OCI-LY7 (cell line): Measurements from ENCODE around the gene GPD1. TPM values are rescaled to one million over a fixed set of nuclear protein-coding genes. Genes with fewer than 3 reads are reported as not detected.
A peak's percentile ranks its signal among the peaks of the same experiment; 100 is the strongest.

ENCODE experiments used
- BruUV-seq: library from RNA; stranded (reverse); fragments of 400-500 nt; replicated peaks from 2 replicates; lab custom pipeline; 2021; lab: Mats Ljungman, UMichigan
- CTCF ChIA-PET: fragments of 300-600 bp; sonication (Branson Sonifier 250); formaldehyde crosslinking; loops from one replicate; lab custom pipeline; 2022; ENCODE audit warnings: antibody characterized with exemption; ENCODE audit not compliant: unreplicated experiment; lab: Charles Lee
- POLR2A ChIA-PET: fragments of 300-600 bp; sonication (Branson Sonifier 250); formaldehyde crosslinking; loops from one replicate; lab custom pipeline; 2022; ENCODE audit warnings: antibody characterized with exemption; lab: Charles Lee
- DNase-seq: peaks from one replicate; pipeline ENCODE4 v3.0.0-alpha.2; 2015; ENCODE audit warnings: low spot score
- H2AFZ ChIP-seq: fragments of 200-600 bp; sonication (generic), shearing (Covaris generic); 2 replicates; pipeline ENCODE4 v1.6.1; 2014; ENCODE audit warnings: mild to moderate bottlenecking, antibody characterized with exemption, low read length, moderate library complexity
- H3K27ac ChIP-seq: fragments of 200-600 bp; sonication (generic); 2 replicates; pipeline ENCODE4 v1.5.1; 2014; ENCODE audit warnings: mixed run types, low read depth, mild to moderate bottlenecking, moderate library complexity, low read length, inconsistent platforms; ENCODE audit not compliant: poor library complexity, severe bottlenecking
- H3K36me3 ChIP-seq: fragments of 200-600 bp; sonication (generic); 2 replicates; pipeline ENCODE4 v1.6.1; 2014; ENCODE audit warnings: mild to moderate bottlenecking, antibody characterized with exemption, low read length, moderate library complexity, mixed read lengths; ENCODE audit not compliant: insufficient read depth
- H3K4me1 ChIP-seq: fragments of 200-600 bp; sonication (generic); 2 replicates; pipeline ENCODE4 v1.5.1; 2014; ENCODE audit warnings: mild to moderate bottlenecking, low read length; ENCODE audit not compliant: insufficient read depth, poor library complexity, severe bottlenecking
- H3K4me2 ChIP-seq: fragments of 200-600 bp; sonication (generic); 2 replicates; pipeline ENCODE4 v1.6.1; 2014; ENCODE audit warnings: mild to moderate bottlenecking, low read length
- H3K4me3 ChIP-seq: fragments of 200-600 bp; sonication (generic); 2 replicates; pipeline ENCODE4 v1.5.1; 2014; ENCODE audit warnings: mild to moderate bottlenecking, low read depth, low read length; ENCODE audit not compliant: poor library complexity, severe bottlenecking
- H3K79me2 ChIP-seq: fragments of 200-600 bp; sonication (generic); 2 replicates; pipeline ENCODE4 v1.6.1; 2016; ENCODE audit warnings: low read depth, mild to moderate bottlenecking, low read length, moderate library complexity, mixed read lengths; ENCODE audit not compliant: insufficient read depth
- H3K9me2 ChIP-seq: fragments of 200-600 bp; sonication (generic); 2 replicates; pipeline ENCODE4 v1.6.1; 2016; ENCODE audit warnings: mild to moderate bottlenecking, low read length, mixed read lengths; ENCODE audit not compliant: insufficient read depth
- H3K9me3 ChIP-seq: fragments of 200-600 bp; sonication (generic); 2 replicates; pipeline ENCODE4 v1.6.1; 2014; ENCODE audit warnings: mild to moderate bottlenecking, mixed run types, low read length, mixed read lengths
- H4K20me1 ChIP-seq: fragments of 200-600 bp; sonication (generic); 2 replicates; pipeline ENCODE4 v1.6.1; 2014; ENCODE audit warnings: mild to moderate bottlenecking, antibody characterized with exemption, low read length, moderate library complexity, mixed read lengths; ENCODE audit not compliant: insufficient read depth
- EZH2phosphoT487 ChIP-seq: fragments of 200-600 bp; sonication (generic); IDR thresholded peaks from 2 replicates; pipeline ENCODE4 v1.6.1; 2018; ENCODE audit warnings: low read depth, borderline replicate concordance, mild to moderate bottlenecking, mixed run types, antibody characterized with exemption, low read length, moderate library complexity, mixed read lengths
- intact Hi-C: fragments of 100-400 bp; cut with micrococcal nuclease; formaldehyde crosslinking; loops from one replicate; pipeline ENCODE4 v1.10.0; 2022; ENCODE audit not compliant: unreplicated experiment
- total RNA-seq, 2 experiments: library from RNA; depleted of rRNA in 1 of 2; stranded (reverse); fragments of >200 nt in 1 of 2; shearing (Covaris generic) in 1 of 2; gene quantifications; 2 replicates each; pipeline ENCODE4 v1.2.3, GENCODE V29; 2014 to 2022
- TF ChIP-seq, protein P1 (sequence below): fragments of 200-600 bp; sonication (generic); conservative IDR thresholded peaks from 2 replicates; pipeline ENCODE4 v1.5.1; 2014; ENCODE audit warnings: mild to moderate bottlenecking, antibody characterized with exemption, low read length, moderate library complexity, mixed read lengths

GPD1 gene
- total RNA-seq, 2 experiments from 2014 or later = 0.47 to 1.2 TPM

DNA sequence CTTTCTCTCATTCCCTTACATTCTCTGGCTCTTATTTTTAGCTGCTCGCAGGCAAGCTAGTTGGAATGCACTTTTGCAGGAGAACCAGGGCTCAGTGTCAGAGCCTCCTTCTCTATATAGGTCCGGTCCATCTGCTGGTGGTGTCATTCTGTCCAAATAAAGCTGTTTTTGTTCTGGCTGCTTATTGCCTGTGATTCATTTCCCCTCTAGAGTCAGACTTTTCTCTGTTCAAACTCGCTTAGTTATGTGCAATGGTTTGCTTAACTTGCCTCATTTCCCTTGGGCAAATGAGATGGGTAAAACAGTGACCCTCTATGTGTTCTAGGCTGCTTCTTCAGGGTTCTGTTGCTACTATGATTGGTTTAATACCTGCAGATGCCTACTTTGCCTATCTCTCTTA, 15.8 kb upstream of the GPD1 start:
- Histone ChIP-seq H3K4me3 (no peak overlapping the region), H2AFZ (no peak overlapping the region), H3K4me1 (peaks cover 38% of the 10 kb centered on the region), H3K9me3 (no peaks in the 10 kb centered on the region), H3K4me2 (peak overlapping the region; percentile 16), H3K27ac (peak overlapping the region; percentile 17), H3K79me2 (peaks cover 16% of the 10 kb centered on the region; the same call in 1 of the 2 replicates), H4K20me1 (0 out of 2 replicates have a peak, but pooled peaks cover 3% of the 10 kb centered on the region), H3K36me3 (peaks cover 63% of the 10 kb centered on the region), H3K9me2 (no peaks in the 10 kb centered on the region)
- ChIA-PET POLR2A (interaction anchor here (0.5 to 2.4 kb wide), 4 partner anchors 13 to 60 kb away, joined by 3 to 14 read pairs (median 6); partner anchors contain the start of gene COX14), CTCF (interaction anchor here (1.5 kb wide), 1 partner anchor 23 kb away, joined by 10 read pairs; no protein-coding TSS in a partner anchor)
- no TSS peak for BruUV-seq
- no peak for DNase-seq
- TF ChIP-seq, protein P1, sequence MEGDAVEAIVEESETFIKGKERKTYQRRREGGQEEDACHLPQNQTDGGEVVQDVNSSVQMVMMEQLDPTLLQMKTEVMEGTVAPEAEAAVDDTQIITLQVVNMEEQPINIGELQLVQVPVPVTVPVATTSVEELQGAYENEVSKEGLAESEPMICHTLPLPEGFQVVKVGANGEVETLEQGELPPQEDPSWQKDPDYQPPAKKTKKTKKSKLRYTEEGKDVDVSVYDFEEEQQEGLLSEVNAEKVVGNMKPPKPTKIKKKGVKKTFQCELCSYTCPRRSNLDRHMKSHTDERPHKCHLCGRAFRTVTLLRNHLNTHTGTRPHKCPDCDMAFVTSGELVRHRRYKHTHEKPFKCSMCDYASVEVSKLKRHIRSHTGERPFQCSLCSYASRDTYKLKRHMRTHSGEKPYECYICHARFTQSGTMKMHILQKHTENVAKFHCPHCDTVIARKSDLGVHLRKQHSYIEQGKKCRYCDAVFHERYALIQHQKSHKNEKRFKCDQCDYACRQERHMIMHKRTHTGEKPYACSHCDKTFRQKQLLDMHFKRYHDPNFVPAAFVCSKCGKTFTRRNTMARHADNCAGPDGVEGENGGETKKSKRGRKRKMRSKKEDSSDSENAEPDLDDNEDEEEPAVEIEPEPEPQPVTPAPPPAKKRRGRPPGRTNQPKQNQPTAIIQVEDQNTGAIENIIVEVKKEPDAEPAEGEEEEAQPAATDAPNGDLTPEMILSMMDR = no peak
- TF ChIP-seq EZH2phosphoT487 = no peak
- intact Hi-C loops = loop anchor here (2.0 kb wide), 1 partner anchor 87 kb away; no protein-coding TSS in a partner anchor

DNA sequence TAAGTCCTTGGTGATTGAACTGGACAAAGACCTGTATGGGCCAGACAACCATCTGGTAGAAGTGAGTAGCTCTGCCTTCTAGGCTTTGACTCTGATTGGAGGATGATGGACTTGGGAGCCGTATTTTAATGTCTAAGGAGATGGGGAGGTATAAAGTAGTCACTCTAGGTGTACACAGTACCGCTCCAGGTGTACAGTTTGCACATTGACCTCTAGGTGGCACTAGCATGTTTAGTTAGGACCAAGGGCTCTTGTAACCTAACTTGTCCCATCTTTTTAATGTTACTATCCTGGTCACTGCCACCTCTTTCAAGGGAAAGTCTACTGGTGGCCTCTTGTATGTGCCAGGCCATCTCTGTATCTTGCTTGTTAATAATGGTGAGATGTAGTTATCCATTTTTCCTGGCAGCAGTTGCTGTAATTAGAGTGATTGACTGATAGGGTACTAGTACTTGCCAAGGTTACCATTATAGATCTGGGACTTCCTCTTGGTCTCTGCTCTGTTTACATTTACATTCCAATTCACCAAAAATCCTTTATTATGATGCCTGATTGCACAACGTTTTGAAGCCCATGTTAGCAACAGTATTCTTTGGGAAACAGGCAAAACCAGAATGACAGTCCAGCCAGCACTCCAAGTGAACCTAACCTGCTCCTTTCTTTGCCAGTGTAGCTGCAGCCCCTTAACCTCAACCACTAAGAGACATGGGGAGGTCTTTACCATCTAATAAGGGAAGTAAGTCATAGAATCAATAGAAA, 15.1 kb upstream of the GPD1 start:
- H3K9me2 ChIP-seq = no peaks in the 10 kb centered on the region
- CTCF ChIA-PET = interaction anchor here (1.1 to 1.5 kb wide), 2 partner anchors 21 to 22 kb away, joined by 6 to 10 read pairs; no protein-coding TSS in a partner anchor
- H3K4me1 ChIP-seq = peaks cover 33% of the 10 kb centered on the region
- peak; percentile 82 for DNase-seq
- no peaks in the 10 kb centered on the region for H3K9me3 ChIP-seq
- peak overlapping the region; percentile 16 for H3K4me2 ChIP-seq
- H3K36me3 ChIP-seq = peaks cover 70% of the 10 kb centered on the region
- BruUV-seq = no TSS peak
- H2AFZ ChIP-seq = no peak overlapping the region
- H4K20me1 ChIP-seq = 0 out of 2 replicates have a peak, but pooled peaks cover 3% of the 10 kb centered on the region
- no peak overlapping the region for H3K4me3 ChIP-seq
- peak overlapping the region; percentile 17 for H3K27ac ChIP-seq
- POLR2A ChIA-PET = interaction anchor here (0.5 to 2.4 kb wide), 3 partner anchors 12 to 59 kb away, joined by 3 to 14 read pairs (median 8); partner anchors contain the start of gene COX14
- no peak for TF ChIP-seq EZH2phosphoT487
- TF ChIP-seq, protein P1 = peak; percentile 99
- H3K79me2 ChIP-seq = peaks cover 16% of the 10 kb centered on the region; the same call in 1 of the 2 replicates
- intact Hi-C loops = loop anchor here (2.0 kb wide), 1 partner anchor 86 kb away; no protein-coding TSS in a partner anchor
